ENCODE measurements around the gene MORN1.

- no peak for TF ChIP-seq POLR2AphosphoS5 (IDR thresholded peaks at IDR 0.05; ENCODE audit: low read depth)
- TF ChIP-seq, protein P1, sequence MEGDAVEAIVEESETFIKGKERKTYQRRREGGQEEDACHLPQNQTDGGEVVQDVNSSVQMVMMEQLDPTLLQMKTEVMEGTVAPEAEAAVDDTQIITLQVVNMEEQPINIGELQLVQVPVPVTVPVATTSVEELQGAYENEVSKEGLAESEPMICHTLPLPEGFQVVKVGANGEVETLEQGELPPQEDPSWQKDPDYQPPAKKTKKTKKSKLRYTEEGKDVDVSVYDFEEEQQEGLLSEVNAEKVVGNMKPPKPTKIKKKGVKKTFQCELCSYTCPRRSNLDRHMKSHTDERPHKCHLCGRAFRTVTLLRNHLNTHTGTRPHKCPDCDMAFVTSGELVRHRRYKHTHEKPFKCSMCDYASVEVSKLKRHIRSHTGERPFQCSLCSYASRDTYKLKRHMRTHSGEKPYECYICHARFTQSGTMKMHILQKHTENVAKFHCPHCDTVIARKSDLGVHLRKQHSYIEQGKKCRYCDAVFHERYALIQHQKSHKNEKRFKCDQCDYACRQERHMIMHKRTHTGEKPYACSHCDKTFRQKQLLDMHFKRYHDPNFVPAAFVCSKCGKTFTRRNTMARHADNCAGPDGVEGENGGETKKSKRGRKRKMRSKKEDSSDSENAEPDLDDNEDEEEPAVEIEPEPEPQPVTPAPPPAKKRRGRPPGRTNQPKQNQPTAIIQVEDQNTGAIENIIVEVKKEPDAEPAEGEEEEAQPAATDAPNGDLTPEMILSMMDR (conservative IDR thresholded peaks at IDR 0.05; ENCODE audit: low read depth in 2 of 2): no peak
- no peak for TF ChIP-seq EZH2 (IDR thresholded peaks at IDR 0.05; ENCODE audit: low read depth, unreplicated experiment)
These were observed 61.3 kb downstream of the MORN1 start for GRCh38 chr1:2330035-2330434.

All from GM23338 (cell line).